HG02623 (cell line): ENCODE data around the gene TIGAR.

Experiments
- ATAC-seq: cut with Tn5 transposase; IDR thresholded peaks from one replicate; pipeline ENCODE4 v1.9.1; 2021; ENCODE audit warnings: moderate library complexity; ENCODE audit not compliant: unreplicated experiment

The TIGAR gene

GRCh38 chr12:4372653-4373052 is 51.6 kb downstream of the TIGAR start:
- ATAC-seq: no peak

GRCh38 chr12:4375449-4375848 is 54.4 kb downstream of the TIGAR start:
- ATAC-seq: no peak

DNA sequence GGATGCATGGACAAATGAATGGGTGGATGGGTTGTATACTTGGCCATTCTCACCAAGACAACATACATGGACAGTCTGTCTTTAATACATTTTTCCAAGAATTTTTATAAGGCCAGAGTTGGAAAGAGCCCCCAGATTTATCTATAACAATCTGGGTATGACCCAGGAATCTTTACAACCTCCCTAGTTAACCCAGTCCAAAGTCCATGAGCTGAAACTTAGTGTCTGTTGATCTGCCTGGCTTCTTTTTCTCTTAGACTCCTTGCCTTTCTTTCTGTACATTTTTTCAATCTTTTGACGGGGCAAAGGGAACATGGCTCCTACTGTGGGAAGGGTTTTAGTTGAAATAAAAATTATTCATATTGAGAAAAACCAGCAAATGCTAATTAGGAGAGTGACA is 57.8 kb downstream of the TIGAR start:
- no peak for ATAC-seq

DNA sequence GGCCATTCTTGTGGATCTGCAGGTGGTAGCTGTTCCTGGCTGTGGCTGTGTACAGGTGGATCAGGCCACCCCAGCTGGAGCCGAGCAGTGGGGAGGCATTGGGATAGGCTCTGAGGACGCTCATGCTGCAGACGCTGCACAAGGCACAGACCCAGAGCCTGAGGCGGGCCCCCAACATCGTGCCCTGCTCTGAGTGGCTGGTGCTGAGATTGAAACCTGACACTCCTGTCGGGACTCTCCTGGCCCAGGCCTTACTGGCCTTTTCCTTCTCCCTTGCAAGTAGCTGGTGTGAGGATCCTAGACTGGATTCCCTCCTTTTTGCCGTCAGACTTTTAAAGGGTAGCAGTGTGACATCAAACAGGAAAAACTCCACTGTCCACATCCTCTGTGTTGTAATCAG is 58.4 kb downstream of the TIGAR start, which contains the start of gene FGF23:
FGF23 (minus strand) TSS at position 308 of the 400 bp plus-strand sequence; CDS start at position 178, 130 bp downstream.
- no peak for ATAC-seq

GRCh38 chr12:4380332-4380731 is 59.3 kb downstream of the TIGAR start:
- no peak for ATAC-seq

- no peak for ATAC-seq
These were observed 62.4 kb downstream of the TIGAR start for GRCh38 chr12:4383304-4383865.

DNA sequence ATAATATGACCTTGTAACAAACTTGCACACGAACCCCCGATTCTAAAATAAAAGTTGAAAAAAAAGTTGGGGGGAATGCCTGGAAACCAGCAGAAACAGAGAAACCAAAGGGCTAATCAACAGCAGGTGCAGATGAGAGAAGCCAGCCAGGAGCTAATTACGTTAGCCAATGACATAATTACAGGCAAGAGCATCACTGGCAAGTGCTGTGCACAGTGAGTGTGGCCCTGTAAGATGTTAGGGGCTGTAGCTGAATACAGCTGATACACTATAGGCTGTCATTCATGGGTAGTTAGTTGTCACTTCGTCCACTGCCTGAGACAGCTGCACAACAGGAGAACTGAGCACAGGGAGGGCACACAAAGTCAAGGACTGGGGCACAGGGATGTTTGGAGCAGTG is 65.8 kb downstream of the TIGAR start:
- no peak for ATAC-seq

DNA sequence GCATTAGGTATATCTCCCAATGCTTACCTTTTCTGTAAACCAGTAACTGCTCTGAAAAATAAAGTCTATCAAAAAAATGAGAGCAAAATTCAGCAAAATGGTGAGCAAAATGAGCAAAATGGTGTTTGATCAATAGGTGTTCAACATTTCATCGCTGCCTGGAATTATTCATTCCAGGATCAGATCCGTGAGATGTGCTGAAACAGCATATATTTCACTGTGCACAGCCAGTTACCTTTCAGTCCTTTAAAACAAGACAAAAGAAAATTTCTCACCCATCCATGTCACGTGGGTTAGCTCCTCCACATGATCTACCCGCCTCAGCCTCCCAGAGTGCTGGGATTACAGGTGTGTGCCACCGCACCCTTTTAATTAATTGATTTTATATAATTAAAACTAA is 66.6 kb downstream of the TIGAR start:
- ATAC-seq: no peak

GRCh38 chr12:4388032-4388431 is 67.0 kb downstream of the TIGAR start:
- no peak for ATAC-seq

DNA sequence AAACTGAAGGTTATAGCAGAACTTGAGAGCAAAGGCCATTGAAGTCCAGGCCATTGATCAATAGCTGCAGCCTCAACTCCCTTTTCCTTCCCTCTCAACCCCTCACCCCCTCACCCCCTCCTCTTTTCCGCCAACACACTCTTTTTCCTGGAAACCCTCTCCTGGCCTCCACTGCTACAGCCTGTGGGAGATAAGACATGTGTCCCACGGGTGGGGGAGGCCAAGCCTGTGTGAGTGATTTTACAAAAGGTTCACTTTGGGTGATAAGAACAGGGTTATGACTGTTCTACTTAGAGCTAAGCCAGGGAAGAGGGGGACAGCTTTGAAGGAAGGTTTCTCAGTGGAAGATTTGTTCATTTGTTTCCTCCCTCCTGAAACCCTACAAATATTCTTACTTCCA is 67.6 kb downstream of the TIGAR start:
- no peak for ATAC-seq

DNA sequence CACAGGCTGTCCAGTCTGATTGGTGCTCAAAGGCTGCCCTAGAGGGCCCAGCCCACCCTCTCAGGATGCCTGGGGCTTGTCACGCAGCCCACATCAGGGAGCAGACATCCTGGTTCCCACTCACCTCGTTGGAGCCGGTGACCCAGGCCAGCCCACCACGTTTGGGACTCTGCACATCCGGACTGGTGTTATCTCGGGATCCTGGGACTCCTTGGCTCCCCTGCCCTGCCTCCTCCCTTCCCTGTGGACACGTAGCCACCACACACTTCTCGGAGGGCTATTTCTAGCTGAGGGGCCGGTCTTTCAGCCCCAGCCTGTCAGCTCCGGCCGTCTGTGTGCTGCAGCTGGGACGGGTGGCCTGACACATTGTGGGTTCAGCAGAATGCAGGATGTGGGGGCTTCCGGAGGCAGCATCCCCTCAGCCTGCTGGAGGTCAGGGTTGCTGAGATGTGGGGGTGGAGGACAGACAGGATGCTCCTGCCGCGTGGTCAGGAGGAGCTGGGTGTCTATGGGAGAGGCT is 71.3 kb downstream of the TIGAR start:
- no peak for ATAC-seq

GRCh38 chr12:4393211-4393610 is 72.2 kb downstream of the TIGAR start:
- no peak for ATAC-seq

DNA sequence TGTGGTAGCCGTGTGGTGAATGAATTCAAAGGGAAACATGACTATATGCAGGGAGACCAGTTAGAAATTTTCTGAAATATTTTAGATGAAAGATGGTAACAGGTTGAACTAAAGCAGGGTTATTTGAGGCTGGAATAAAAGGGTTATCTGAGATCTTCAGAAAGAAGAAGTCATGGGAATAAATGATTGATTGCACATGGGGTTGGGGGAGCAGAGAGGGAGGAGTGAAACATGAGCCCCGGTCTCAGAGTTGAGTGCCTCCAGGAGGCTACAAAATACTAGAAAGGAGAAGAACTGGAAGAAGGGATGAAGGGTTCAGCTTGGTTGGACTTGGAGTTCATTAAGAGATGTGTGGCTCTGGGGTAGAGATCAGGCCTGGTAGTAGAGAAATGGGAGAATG is 74.8 kb downstream of the TIGAR start:
- no peak for ATAC-seq

- ATAC-seq: no peak
These were observed 80.1 kb downstream of the TIGAR start for GRCh38 chr12:4401117-4401516.

DNA sequence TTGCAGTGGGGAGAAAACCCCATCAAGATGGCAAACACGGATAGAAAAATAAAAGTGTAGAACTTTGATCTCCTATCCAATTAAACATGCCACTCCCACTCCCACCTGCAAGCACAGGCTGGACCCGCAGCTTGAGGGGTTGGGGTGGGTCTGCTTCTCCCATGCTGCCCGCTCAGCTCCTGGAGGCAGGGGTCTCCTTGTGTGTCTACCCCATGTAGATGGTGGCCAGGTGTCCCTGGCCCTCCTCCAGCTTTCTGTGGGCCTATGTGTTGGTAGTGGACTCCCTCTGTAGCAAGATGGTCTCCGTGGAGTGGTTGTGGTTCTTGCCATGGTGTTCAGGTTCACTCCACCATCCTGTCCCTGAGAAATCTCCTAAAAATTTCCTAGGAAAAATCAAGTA is 82.0 kb downstream of the TIGAR start:
- ATAC-seq: no peak
